ENCODE measurements around the gene TSHR. TPM values are rescaled to one million over a fixed set of nuclear protein-coding genes. Genes with fewer than 3 reads are reported as not detected.

Gene TSHR
- total and polyA plus RNA-seq, 2 of the 13 experiments (the other 11 are each of a cell fraction or from before 2014, with no cell fraction given), result not detected

- no peak for TF ChIP-seq HNF1A (IDR thresholded peaks at IDR 0.05; ENCODE audit: low read depth)
- no peak for TF ChIP-seq HNF1A (CRISPR knock-in tag; IDR thresholded peaks at IDR 0.05; ENCODE audit: borderline replicate concordance)
- no peak for TF ChIP-seq ZNF24 (IDR thresholded peaks at IDR 0.05)
- no peak for TF ChIP-seq ZNF674 (CRISPR knock-in tag; IDR thresholded peaks at IDR 0.05; ENCODE audit: low read depth)
- no peak for TF ChIP-seq THYN1 (CRISPR knock-in tag; IDR thresholded peaks at IDR 0.05; ENCODE audit: borderline replicate concordance, low read depth)
- no peak for TF ChIP-seq ZFP82 (CRISPR knock-in tag; IDR thresholded peaks at IDR 0.05; ENCODE audit: borderline replicate concordance)
- TF ChIP-seq ZBTB37 (CRISPR knock-in tag; IDR thresholded peaks at IDR 0.05), result no peak
- no peak for TF ChIP-seq ZNF546 (CRISPR knock-in tag; conservative IDR thresholded peaks at IDR 0.05)
- TF ChIP-seq BATF2 (CRISPR knock-in tag; IDR thresholded peaks at IDR 0.05), result no peak
- no peak for TF ChIP-seq NFYC (CRISPR knock-in tag; IDR thresholded peaks at IDR 0.05)
Observed at GRCh38 chr14:81133400-81133799, 178.0 kb downstream of the TSHR start (continued).

All from HepG2 (cell line).